HG03280 (cell line): ENCODE measurements around the gene TAS2R16.

Experiments used
- ATAC-seq: cut with Tn5 transposase; IDR thresholded peaks from one replicate; pipeline ENCODE4 v1.9.1; 2021; ENCODE audit warnings: mild to moderate bottlenecking, moderate library complexity; ENCODE audit not compliant: unreplicated experiment

The TAS2R16 gene, protein sequence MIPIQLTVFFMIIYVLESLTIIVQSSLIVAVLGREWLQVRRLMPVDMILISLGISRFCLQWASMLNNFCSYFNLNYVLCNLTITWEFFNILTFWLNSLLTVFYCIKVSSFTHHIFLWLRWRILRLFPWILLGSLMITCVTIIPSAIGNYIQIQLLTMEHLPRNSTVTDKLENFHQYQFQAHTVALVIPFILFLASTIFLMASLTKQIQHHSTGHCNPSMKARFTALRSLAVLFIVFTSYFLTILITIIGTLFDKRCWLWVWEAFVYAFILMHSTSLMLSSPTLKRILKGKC

DNA sequence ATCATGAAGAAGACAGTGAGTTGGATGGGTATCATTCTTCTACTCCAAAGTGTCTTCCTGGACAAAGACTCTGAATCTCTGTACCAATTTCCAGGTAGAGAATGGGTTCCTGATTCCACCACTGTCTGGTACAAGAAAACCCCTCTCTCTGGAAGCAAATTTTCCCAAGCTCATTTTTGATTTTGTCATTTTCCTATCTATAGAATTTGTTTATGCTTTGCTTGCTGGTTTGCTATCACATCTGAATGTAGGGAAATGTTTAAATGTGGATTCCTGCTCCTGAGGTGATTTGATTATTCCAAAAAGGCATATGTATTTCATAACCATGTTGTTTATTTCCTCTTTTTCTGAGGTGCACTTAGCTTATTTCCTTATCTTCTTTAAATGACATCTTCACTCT lies at the start of gene TAS2R16:
Gene TAS2R16, minus strand, starts transcription at position 101 of the 400 bp plus-strand sequence. Its CDS starts 66 bp downstream, at position 35.
- ATAC-seq, result no peak

DNA sequence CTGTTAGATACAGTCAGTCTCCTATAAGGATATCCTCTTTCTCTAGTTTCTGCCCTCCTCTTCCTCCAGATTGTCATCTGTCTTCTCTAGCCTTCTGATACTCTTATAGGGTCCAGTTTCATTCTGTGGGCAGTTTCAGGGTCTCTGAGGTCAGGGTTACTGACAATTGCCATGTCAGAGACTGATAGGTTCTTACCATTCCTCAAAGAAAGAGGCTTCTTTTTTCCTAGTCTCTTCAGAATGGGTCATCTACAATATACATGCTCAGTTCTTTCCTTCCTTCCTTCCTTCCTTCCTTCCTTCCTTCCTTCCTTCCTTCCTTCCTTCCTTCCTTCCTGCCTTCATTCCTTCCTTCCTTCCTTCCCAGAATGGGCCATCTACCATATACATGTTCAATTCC lies 48.1 kb upstream of the TAS2R16 start:
- no peak for ATAC-seq

GRCh38 chr7:123041101-123041500 lies 45.6 kb upstream of the TAS2R16 start:
- no peak for ATAC-seq

DNA sequence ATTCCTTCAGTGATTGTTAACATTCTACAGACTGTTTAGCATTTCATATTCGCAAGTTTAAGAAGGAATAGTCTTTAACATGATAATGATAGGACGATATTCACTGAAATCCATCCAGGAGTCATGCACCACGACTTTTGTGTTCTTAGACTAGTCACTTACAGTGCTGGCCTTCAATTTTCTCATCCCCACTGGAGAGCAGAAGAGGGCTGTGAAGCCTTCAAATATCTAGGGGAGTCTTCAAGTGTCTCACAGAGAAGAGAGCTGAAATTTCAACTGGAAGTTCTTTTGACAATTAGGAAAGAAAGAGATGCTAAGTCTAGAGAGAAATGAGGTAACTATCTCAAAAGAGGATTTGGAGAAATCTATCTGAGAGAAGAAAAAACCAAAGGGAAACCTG lies 43.8 kb upstream of the TAS2R16 start:
- no peak for ATAC-seq

GRCh38 chr7:123034106-123034505 lies 38.6 kb upstream of the TAS2R16 start:
- no peak for ATAC-seq

DNA sequence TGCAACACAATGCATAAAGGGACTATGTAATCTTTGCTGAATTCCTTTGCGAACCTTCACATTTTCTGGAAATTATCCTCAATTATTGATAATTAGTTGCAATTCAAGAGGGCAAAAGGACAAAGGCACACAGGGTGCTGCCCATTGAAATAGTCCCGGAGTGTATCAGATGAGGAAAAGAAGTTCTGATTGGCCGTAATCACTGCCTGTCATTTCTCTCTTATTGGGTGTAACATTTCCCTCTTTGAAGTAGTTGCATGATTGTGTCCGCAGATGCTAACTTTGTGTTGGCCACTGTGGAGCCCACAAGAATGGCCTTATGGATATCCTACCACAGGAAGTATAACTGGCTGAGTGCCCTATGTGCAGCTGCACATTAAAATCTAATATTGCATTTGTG lies 35.1 kb upstream of the TAS2R16 start:
- no peak for ATAC-seq

GRCh38 chr7:123028339-123028738 lies 32.8 kb upstream of the TAS2R16 start:
- no peak for ATAC-seq

DNA sequence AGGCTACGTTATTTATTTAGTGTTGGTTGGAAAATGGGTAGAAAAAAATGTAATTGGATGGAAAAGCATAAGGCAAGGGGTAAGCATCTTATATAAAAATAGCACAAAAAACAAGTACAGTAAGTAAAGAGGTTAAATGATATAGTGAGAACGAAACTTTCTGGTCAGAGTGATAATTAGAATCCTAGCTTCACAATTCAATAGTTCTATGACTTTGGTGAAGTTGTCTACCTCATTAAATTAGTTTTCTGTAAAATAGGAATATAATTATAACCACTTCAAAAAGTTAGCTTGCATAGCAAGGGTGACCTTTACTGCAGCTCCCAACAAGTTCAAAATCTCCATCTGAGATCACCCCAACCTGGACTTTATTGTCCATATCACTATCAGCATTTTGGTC lies 30.8 kb upstream of the TAS2R16 start:
- ATAC-seq, result no peak

DNA sequence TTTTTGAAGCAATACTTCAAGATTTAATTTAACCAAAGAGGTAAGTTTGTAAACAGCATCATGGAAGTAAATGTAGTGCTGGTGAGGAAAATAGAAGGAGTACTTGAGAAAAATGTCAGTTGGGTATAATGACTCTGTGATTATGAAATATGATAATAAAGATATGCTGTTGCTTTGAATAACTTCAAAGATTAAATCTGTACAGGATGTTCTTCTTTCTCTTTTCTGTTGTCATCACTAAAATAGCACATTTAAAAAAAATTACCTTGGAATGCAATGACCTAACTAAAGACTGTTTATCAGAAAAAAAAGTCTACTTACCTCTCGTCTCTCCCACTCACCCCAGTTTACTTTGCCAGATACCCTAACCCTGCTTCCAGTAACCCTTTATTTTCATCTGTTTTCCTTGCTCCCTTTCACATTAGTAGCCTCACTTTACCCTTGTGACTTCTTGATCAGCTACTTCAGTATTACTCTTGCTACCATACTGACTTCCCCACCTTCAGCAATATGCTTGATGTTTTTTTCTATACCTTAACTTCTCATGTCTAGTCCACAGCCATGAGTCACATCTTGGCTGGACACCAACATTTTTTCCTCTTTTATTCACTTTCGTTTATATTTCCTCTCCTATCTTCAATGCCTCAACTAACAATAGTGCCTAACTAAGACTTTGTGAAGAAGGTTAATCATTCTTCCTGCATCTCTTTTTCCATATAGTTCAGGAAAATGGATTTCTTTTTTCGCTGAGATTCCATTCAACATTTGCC lies 29.7 kb upstream of the TAS2R16 start:
- no peak for ATAC-seq

DNA sequence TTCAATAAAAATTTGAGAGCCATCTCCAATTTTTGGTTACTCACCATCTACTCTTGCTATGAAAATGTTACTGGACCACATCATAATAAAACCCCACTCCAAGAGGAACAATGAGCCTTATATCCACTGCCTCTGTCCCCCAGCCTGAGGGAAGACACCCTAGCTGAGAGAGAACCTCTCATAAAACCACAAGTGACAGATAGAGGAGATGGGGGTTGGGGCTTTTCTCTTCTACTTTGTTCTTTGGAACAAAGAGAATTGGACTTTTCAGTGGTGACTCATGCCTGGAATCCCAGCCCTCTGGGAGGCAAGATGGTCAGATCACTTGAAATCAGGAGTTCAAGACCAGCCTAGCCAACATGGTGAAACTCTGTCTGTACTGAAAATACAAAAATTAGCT lies 27.6 kb upstream of the TAS2R16 start:
- ATAC-seq, result no peak

DNA sequence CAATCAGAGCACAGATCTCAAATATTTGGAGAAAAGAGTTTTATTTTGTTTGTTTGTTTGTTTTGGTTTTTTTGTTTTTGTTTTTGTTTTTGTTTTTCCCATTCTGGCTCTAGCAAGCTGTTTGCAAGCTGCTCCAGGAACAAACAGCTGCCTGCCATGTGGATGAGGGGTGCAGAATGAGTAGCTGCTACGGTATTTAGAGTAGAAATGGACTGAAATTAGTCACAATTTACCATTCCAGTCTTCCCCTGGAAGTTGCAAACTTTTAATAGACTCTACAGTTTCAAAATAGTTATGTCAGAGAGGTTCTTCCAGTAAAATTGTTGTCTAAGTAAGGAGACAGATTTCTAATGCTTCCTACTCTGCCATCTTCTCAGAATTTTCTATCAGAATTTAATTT lies 27.1 kb upstream of the TAS2R16 start:
- no peak for ATAC-seq

- ATAC-seq, result no peak
Observed at GRCh38 chr7:123012435-123012834, 16.9 kb upstream of the TAS2R16 start.

DNA sequence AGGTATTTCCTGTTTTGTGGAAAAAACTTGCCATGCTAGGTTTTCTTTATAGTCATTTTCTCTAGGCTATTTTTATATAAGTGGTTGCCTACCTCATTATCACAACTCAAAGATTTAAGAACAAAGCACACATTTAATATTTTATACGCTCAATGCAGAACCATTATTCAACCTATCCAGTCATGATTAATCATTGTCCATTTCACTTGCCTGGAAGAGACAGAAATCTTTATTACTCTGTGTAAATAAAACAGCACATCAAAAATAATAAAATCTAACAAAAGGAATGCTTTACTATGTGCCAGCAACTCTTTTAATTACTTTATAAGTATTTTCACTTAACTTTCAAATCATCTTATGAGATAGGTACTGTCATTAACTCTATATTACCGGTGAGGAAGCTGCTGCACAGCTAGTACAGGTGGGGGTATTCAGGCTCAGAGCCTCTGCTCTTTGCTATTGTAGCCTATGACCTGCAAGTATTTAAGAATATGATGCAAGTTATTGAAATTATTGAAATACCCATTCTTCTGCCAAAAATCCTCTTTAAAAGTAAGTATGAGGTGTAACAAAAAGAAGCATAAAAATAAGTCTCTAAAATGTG lies 16.4 kb upstream of the TAS2R16 start:
- ATAC-seq, result no peak

GRCh38 chr7:123004931-123005330 lies 9.4 kb upstream of the TAS2R16 start:
- ATAC-seq, result no peak

DNA sequence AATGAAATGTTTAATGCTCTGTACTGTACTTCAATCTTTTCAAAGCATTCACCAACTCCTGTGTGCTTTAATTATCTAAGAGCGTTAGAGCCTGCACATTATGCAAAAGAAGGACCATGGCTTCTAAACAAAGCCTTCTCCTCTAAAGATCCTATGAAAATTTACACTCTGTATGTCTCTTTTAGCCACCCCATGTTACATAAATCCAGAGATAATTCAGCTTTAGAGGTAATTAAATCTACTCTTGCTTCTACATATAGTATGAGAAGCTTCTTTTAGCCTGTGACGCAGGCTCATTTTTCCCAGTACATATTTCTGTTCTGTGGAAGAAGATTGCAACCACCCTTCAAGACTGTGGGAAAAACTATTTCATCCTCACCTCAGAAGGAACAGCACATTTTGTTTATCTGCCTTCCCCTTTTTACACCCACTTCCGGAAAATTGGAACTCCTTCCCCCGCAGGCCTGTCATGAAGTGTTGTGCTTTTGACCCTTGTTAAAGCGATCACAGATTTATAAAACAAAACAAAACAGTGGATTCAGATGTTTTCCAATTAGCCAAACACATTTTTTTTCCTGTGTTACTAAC lies 8.1 kb upstream of the TAS2R16 start:
- ATAC-seq, result no peak

DNA sequence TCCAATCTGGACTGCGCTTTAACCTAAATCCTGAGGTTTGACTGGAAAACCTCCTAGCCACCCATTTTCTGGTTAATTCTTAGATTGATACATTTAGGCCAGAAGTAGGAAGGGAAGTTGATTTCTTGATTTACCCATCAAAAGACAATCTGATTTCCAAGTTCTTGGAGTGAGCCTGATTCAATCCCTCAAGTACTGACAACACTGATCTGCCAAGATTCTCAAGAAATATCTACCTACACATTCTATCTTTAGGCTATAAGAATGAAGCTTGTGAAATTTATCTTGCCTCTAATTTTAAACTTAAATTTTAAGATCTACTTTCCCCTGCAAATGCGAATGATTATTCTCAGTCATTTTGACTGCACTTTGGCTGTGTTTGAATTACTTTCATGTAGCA lies 5.9 kb downstream of the TAS2R16 start:
- ATAC-seq, result no peak

DNA sequence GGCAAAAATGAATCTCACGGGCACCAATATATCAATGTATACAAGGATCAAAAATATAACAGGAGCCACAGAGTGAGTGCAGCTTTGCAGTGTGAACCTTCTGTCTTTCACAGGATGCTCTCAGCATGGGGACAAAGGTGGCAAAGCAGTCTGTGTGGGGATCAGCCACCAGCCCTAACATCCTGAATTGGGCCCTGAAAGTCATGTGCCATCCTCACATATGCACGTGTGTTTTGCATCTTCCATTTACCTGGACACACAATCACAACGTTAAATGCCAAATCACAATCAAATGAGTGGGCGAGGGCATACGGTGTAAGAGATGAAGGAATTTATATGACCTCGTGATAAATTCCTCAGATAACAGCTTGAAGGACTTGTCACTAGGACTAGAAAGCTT lies 6.5 kb downstream of the TAS2R16 start:
- no peak for ATAC-seq

- no peak for ATAC-seq
Observed at GRCh38 chr7:122988333-122988732, 7.2 kb downstream of the TAS2R16 start.

DNA sequence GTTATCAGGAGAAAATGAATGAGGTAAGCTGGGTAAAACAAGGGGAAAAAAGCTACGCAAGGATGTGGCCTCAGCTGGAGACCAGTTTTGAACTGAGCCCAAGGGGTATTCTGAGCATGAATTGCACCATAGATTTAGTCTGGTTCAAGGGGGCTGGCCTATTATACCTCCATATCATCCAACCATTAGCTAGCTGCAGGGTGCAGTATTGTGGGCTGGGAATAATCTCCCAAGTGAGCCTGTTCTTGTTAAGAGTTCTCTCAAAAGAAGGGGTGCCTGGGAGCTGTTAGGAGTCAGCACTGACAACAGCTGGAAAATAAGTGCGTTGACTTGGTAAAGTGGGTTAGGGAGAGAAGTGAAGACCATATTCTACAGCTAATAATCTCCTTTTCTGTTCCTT lies 8.0 kb downstream of the TAS2R16 start:
- no peak for ATAC-seq

GRCh38 chr7:122984021-122984420 lies 11.5 kb downstream of the TAS2R16 start:
- ATAC-seq, result no peak

DNA sequence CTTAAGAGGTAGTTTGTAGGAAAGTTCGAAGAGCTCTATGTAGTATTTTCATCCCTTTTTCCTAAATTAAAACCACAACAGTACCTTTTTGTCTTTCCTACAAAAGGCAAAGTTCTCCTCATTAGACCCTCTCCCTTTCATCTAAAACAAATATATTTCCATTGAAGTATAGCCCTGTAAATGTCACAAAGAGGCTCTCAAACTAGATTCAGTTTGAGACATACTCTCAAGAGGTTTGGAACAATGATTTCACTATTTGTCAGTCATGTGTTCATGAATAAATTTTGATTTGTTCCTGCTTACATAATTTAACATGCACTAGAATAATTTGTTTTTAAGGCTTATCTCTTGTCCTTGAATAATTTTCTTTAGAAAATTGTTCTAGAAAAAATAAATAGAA lies 12.2 kb downstream of the TAS2R16 start:
- no peak for ATAC-seq

GRCh38 chr7:122975341-122975740 lies 20.2 kb downstream of the TAS2R16 start:
- no peak for ATAC-seq
